ENCODE measurements around the gene LMF2.
A peak's percentile ranks its signal among the peaks of the same experiment; 100 is the strongest.

Gene LMF2

DNA sequence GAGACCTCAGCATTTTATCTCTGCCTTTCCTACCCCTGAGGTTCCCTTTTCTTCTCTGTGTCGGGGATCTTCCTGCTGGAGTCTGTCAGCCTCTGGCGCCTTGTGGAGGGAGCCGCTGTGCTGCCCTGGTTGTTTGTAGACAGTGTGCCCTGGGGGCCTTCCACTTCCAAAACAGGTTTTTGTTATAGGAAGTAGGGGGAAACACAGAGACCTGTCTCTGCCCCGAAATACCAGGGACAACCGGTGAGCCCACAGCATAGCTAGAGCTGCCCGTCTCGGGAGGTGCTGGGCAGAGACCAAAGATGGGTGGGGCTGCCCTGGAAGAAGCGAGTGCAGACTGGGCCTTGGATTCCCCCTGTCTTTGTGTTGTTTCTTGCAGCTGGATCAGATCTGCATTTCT lies 8.6 kb upstream of the LMF2 start:
- peaks cover 24% of the 10 kb centered on the region for H3K36me3 ChIP-seq (ENCODE audit: control insufficient read depth, insufficient read depth, low read length)
- H3K27me3 ChIP-seq (ENCODE audit: control insufficient read depth, insufficient read depth, low read length, poor library complexity, severe bottlenecking) = no peaks in the 10 kb centered on the region
- no peaks in the 10 kb centered on the region for H3K4me1 ChIP-seq (ENCODE audit: control insufficient read depth, insufficient read depth, low read length)
- 94 to 96% methylated on average over 8 of the region's 8 CpGs for WGBS, 2 experiments
- no peak overlapping the region for H3K4me3 ChIP-seq (ENCODE audit: insufficient read depth, low read depth, low read length)
- H3K9me3 ChIP-seq (ENCODE audit: control insufficient read depth, low read length) = no peaks in the 10 kb centered on the region
- H3K27ac ChIP-seq (ENCODE audit: insufficient read depth, low read depth, low read length, poor library complexity, severe bottlenecking) = no peak overlapping the region

DNA sequence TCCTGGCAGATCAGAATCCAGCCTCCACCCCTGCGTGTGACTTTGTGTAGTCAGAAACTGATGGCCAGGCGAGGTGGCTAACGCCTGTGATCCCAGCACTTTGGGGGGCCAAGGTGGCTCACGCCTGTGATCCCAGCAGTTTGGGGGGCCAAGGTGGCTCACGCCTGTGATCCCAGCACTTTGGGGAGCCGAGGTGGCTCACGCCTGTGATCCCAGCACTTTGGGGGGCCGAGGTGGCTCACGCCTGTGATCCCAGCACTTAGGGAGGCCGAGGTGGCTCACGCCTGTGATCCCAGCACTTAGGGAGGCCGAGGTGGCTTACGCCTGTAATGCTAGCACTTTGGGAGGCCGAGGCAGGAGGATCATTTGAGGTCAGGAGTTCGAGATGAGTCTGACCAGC lies 5.7 kb upstream of the LMF2 start:
- Histone ChIP-seq H3K4me1 (ENCODE audit: control insufficient read depth, insufficient read depth, low read length) (peaks cover 9% of the 10 kb centered on the region), H3K27me3 (ENCODE audit: control insufficient read depth, insufficient read depth, low read length, poor library complexity, severe bottlenecking) (no peaks in the 10 kb centered on the region), H3K36me3 (ENCODE audit: control insufficient read depth, insufficient read depth, low read length) (peaks cover 10% of the 10 kb centered on the region), H3K9me3 (ENCODE audit: control insufficient read depth, low read length) (no peaks in the 10 kb centered on the region), H3K27ac (ENCODE audit: insufficient read depth, low read depth, low read length, poor library complexity, severe bottlenecking) (no peak overlapping the region), H3K4me3 (ENCODE audit: insufficient read depth, low read depth, low read length) (no peak overlapping the region)
- 95% methylated on average over 15 of the region's 15 CpGs for WGBS, 2 experiments

DNA sequence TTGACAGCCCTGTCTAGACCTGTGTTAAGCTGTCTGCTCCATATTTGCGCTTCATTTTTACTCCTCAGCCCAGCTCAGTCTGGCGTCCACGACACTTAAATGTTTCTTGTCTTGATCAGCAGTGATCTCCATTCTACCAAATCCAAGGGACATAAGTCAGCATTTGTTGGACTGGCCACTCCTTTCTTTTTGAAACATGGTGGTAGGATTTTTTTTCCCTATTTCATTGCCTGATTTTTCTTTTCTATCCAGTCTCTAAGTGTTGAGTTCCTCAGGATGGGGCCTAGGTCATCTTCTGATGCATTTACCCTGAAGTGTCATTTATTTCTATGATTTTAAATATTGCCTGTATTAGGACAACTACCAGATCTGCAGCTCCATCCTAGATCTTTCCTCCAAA lies 1.4 kb upstream of the LMF2 start:
- no peaks in the 10 kb centered on the region for H3K27me3 ChIP-seq (ENCODE audit: control insufficient read depth, insufficient read depth, low read length, poor library complexity, severe bottlenecking)
- H3K27ac ChIP-seq (ENCODE audit: insufficient read depth, low read depth, low read length, poor library complexity, severe bottlenecking) = no peak overlapping the region
- 50 to 65% methylated on average over 3 of the region's 3 CpGs for whole genome bisulfite sequencing, 2 experiments
- H3K4me1 ChIP-seq (ENCODE audit: control insufficient read depth, insufficient read depth, low read length) = peaks cover 9% of the 10 kb centered on the region
- peaks cover 4% of the 10 kb centered on the region for H3K36me3 ChIP-seq (ENCODE audit: control insufficient read depth, insufficient read depth, low read length)
- peak overlapping the region; percentile 83 for H3K4me3 ChIP-seq (ENCODE audit: insufficient read depth, low read depth, low read length)
- no peaks in the 10 kb centered on the region for H3K9me3 ChIP-seq (ENCODE audit: control insufficient read depth, low read length)

DNA sequence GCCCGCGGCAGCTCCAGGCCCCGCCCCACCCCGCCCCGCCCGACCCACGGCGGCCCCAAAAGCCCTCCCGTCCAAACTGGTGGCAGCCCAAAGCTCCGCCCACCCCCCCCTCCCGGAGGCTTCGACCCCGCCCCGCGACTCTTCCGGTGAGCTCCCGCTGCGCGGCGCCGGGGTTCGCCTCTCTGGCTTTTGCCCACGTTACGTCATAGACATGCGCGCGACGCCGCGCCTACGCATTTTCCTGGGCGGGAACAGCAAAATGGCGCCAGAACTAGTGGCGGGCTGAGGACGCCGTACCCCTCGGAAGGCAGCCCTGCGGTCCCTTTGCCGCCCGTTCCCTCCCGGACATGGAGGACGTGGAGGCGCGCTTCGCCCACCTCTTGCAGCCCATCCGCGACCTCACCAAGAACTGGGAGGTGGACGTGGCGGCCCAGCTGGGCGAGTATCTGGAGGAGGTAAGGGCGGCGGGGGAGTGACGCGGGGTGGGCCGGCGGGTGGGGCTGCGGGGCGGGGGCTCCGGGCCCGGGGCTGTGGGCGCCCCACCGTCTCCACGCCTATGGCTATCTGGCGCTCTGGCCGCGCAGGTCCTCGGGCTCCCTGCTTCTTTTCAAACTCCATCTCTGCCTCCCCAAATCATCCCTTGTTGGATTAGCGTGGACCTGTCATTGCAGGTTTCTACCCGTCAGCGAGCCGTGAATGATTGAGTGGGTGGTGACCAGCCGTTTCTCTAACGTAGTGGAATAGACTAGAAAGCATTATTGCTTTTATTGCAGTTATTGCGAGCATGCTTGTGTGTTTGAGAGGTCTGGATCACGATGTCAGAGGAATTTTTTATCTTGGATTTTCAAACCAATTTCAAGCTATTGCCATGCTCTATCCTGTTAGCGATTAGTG lies 736 bp upstream of the LMF2 start, which contains the start of gene NCAPH2:
Gene NCAPH2, plus strand, starts transcription at position 234 of the 894 bp plus-strand sequence. Its CDS starts 114 bp downstream, at position 348.
- H3K9me3 ChIP-seq (ENCODE audit: control insufficient read depth, low read length) = no peaks in the 10 kb centered on the region
- peaks cover 4% of the 10 kb centered on the region for H3K36me3 ChIP-seq (ENCODE audit: control insufficient read depth, insufficient read depth, low read length)
- H3K27ac ChIP-seq (ENCODE audit: insufficient read depth, low read depth, low read length, poor library complexity, severe bottlenecking) = peak within 1 kb of the TSS; percentile 93
- H3K4me3 ChIP-seq (ENCODE audit: insufficient read depth, low read depth, low read length) = peak within 1 kb of the TSS; percentile 95
- WGBS, 2 experiments = 1% methylated on average over 70 to 76 of the region's 76 CpGs
- no peaks in the 10 kb centered on the region for H3K27me3 ChIP-seq (ENCODE audit: control insufficient read depth, insufficient read depth, low read length, poor library complexity, severe bottlenecking)
- H3K4me1 ChIP-seq (ENCODE audit: control insufficient read depth, insufficient read depth, low read length) = peaks cover 9% of the 10 kb centered on the region

DNA sequence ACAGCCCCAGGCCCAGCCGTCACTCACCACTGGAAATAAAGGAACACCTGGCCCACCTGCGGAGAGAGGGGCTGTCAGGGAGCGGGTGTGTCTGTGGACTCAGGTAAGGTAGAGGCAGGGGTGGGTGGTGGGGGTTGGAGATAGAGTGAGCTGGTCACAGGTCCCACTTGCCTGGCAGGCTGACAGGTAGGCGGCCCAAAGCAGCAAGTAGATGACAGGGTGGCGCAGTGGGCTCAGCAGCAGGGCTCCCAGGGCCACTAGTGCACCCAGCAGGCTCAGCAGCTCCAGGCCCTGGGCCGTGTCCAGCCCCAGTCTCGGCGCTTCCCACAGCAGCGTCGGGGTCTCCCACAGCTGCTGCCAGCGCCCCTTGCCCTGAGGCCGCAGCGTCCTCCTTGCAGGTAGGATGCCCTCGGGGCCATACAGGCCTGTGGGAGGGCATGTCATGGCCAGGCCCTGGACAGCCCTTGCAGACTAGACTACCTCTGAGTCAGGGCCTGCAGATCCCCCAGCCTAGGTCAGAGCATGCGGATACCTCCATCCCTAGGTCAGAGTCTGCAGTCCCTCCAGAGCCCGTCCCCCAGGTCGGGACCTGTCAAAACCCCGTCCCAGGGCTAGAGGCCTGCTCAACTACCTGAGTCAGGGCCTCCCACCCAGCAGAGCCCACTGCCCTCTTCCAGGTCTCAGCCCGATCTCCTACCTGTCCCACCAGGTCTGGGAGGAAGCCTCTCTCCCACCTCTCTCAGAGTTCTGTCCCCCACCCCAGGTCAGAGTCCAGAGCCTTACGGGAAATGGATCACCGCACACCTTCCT lies 686 bp downstream of the LMF2 start:
- Histone ChIP-seq H3K36me3 (ENCODE audit: control insufficient read depth, insufficient read depth, low read length) (peaks cover 4% of the 10 kb centered on the region), H3K27ac (ENCODE audit: insufficient read depth, low read depth, low read length, poor library complexity, severe bottlenecking) (no peak overlapping the region), H3K4me1 (ENCODE audit: control insufficient read depth, insufficient read depth, low read length) (peaks cover 9% of the 10 kb centered on the region), H3K27me3 (ENCODE audit: control insufficient read depth, insufficient read depth, low read length, poor library complexity, severe bottlenecking) (no peaks in the 10 kb centered on the region), H3K4me3 (ENCODE audit: insufficient read depth, low read depth, low read length) (peak overlapping the region; percentile 95), H3K9me3 (ENCODE audit: control insufficient read depth, low read length) (no peaks in the 10 kb centered on the region)
- 39 to 45% methylated on average over 21 of the region's 21 CpGs for WGBS, 2 experiments

DNA sequence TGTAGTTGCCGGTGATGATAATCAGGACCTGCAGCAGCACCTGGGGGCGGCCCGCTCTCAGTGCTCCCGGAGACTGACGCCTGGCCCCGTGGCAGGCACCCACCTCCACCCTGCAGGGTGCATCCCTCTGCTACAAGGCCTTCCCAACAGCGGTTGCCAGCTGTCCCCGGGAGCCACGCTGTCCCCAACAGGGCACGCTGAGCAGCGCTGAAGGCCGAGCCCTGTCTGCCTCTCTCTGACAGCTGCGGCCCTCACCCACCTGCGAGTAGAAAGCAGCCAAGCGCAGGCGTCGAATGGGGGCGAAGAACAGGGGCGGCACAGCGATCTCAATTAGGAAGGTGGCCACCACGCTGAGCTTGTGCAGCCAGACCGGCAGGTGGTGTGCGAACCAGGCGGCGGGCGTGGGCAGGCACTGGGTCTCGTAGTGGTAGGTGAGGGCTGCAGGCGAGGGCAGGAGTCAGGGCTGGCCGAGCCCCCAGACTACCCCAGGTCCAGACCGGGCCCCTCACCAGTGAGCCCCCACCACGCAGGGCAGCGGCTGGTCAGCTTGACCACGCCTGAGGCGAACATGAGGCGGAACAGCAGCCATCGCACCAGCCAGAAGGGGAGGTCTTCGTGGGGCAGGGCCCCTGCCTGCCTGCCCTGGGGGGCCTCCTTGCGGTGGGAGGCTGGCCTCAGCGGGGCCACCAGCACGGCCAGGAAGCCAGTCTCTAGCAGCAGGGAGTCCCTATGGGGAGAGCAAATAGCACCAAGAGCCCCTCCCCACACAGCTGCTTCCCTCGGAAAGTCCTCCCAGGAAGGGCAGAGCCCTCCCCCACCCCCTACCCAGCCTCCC lies 1.5 kb downstream of the LMF2 start:
- WGBS, 2 experiments = 88 to 89% methylated on average over 41 of the region's 41 CpGs

DNA sequence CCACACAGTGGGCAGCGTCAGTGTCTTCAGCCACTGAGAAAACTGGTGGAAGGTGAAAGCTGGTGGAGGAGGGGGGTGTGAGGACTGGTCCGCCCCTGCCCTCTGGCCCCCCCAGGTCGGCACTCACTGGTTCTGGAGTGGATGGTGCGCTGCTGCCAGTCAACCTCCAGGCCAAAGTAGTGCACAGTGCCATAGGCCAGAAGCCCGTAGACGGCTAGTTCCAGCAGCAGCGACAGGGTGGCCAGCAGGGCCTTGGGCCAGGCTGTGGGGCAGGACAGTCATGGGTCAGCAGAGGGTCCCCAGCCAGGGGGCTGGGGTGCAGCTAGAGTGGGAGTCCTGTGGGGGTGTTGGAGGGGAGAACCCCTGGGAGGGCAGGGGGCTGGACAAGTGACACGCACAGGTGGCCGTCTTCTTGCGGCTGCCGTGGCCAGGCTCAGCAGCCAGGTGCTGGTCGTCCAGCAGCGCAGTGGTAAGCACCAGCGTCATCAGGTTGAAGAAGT lies 2.2 kb downstream of the LMF2 start:
- peaks cover 4% of the 10 kb centered on the region for H3K36me3 ChIP-seq (ENCODE audit: control insufficient read depth, insufficient read depth, low read length)
- H3K4me3 ChIP-seq (ENCODE audit: insufficient read depth, low read depth, low read length) = no peak overlapping the region
- 92 to 93% methylated on average over 14 of the region's 14 CpGs for WGBS, 2 experiments
- H3K27me3 ChIP-seq (ENCODE audit: control insufficient read depth, insufficient read depth, low read length, poor library complexity, severe bottlenecking) = no peaks in the 10 kb centered on the region
- peaks cover 9% of the 10 kb centered on the region for H3K4me1 ChIP-seq (ENCODE audit: control insufficient read depth, insufficient read depth, low read length)
- H3K27ac ChIP-seq (ENCODE audit: insufficient read depth, low read depth, low read length, poor library complexity, severe bottlenecking) = no peak overlapping the region
- H3K9me3 ChIP-seq (ENCODE audit: control insufficient read depth, low read length) = no peaks in the 10 kb centered on the region

More for the DNA sequence above, 1.5 kb downstream of the LMF2 start:
- H3K4me1 ChIP-seq (ENCODE audit: control insufficient read depth, insufficient read depth, low read length) = peaks cover 9% of the 10 kb centered on the region
- H3K27me3 ChIP-seq (ENCODE audit: control insufficient read depth, insufficient read depth, low read length, poor library complexity, severe bottlenecking) = no peaks in the 10 kb centered on the region
- H3K9me3 ChIP-seq (ENCODE audit: control insufficient read depth, low read length) = no peaks in the 10 kb centered on the region
- no peak overlapping the region for H3K4me3 ChIP-seq (ENCODE audit: insufficient read depth, low read depth, low read length)
- peaks cover 4% of the 10 kb centered on the region for H3K36me3 ChIP-seq (ENCODE audit: control insufficient read depth, insufficient read depth, low read length)
- H3K27ac ChIP-seq (ENCODE audit: insufficient read depth, low read depth, low read length, poor library complexity, severe bottlenecking) = no peak overlapping the region

DNA sequence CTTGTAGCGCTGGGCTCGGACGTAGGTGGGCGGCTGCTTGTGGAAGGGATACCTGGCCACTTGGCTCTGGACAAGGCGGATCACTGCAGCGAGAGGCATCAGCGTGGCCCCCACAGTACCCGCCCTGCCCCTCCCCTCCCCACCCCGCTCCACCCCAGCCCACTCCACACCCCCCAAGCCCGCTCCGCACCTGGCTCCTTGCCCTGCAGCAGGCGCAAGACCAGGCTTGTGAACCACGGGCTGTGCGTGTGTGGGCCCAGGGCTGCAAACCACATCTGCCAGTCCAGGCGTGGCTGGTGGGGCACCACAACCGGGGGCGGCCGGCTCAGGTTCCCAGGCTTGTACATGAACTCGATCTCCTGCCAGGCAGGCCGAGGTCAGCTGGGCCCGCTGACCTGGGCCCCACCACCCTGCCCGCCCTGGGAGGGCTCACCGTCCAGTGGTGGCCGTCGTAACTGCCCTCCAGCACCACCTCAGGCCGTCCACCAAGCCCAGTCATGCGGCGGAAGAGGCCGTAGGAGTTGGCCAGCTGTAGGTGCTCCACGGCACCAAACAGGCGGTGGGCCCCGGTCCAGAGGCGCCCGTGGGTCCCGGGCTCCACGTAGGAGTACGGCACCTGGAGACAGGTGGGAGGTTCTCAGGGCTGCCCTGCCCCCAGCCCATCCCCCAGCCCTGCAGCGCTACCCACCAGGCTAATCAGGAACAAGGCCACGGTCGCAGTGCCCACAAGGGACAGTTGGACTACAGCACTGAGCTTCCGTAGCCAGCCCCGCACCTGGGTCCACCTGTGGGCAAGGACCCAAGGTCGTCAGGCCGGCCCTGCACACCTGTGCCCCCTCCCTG lies 2.9 kb downstream of the LMF2 start:
- no peaks in the 10 kb centered on the region for H3K27me3 ChIP-seq (ENCODE audit: control insufficient read depth, insufficient read depth, low read length, poor library complexity, severe bottlenecking)
- H3K4me3 ChIP-seq (ENCODE audit: insufficient read depth, low read depth, low read length) = no peak overlapping the region
- H3K27ac ChIP-seq (ENCODE audit: insufficient read depth, low read depth, low read length, poor library complexity, severe bottlenecking) = no peak overlapping the region
- H3K4me1 ChIP-seq (ENCODE audit: control insufficient read depth, insufficient read depth, low read length) = peaks cover 8% of the 10 kb centered on the region
- peaks cover 4% of the 10 kb centered on the region for H3K36me3 ChIP-seq (ENCODE audit: control insufficient read depth, insufficient read depth, low read length)
- WGBS, 2 experiments = 94 to 95% methylated on average over 42 to 43 of the region's 44 CpGs
- no peaks in the 10 kb centered on the region for H3K9me3 ChIP-seq (ENCODE audit: control insufficient read depth, low read length)

DNA sequence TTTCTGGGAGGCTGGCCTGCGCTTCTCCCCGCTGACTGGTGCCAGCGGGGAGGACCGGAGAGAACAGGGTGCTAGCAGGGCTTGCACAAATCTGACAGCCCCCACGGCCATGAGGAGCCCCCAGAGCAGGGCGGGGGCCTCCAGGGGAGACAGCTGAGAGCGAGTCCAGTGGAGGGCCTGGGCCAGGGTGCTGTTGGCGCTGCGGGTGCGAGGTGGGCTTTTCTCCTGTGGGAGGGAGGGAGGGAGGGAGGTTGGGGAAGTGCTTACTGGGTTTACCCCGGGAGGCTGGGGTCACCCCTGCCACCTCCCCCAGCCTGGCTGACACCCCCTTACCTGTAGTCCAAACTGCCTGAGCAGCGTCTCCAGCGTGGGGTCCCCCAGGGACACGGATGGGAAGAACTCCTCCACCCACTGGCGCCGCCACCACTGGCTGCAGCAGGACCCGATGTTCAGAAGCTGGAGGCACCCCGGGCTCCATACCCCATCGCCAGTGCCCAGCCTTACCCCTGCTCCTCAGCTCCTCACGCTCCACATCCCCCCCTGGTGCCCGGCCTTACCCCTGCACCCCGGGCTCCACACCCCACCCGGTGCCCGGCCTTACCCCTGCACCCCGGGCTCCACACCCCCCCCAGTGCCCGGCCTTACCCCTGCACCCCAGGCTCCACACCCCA lies 3.9 kb downstream of the LMF2 start:
- H3K27me3 ChIP-seq (ENCODE audit: control insufficient read depth, insufficient read depth, low read length, poor library complexity, severe bottlenecking) = no peaks in the 10 kb centered on the region
- H3K27ac ChIP-seq (ENCODE audit: insufficient read depth, low read depth, low read length, poor library complexity, severe bottlenecking) = no peak overlapping the region
- no peaks in the 10 kb centered on the region for H3K9me3 ChIP-seq (ENCODE audit: control insufficient read depth, low read length)
- H3K36me3 ChIP-seq (ENCODE audit: control insufficient read depth, insufficient read depth, low read length) = peaks cover 4% of the 10 kb centered on the region
- H3K4me3 ChIP-seq (ENCODE audit: insufficient read depth, low read depth, low read length) = no peak overlapping the region
- no peaks in the 10 kb centered on the region for H3K4me1 ChIP-seq (ENCODE audit: control insufficient read depth, insufficient read depth, low read length)
- 94 to 95% methylated on average over 24 of the region's 26 CpGs for WGBS, 2 experiments

Data from ectodermal cell (in vitro differentiated cells).